Sigmoid colon (tissue), 7 donors: ENCODE results near the gene COL4A2. TPM values are rescaled to one million over a fixed set of nuclear protein-coding genes. Genes with fewer than 3 reads are reported as not detected.
A peak's percentile ranks its signal among the peaks of the same experiment; 100 is the strongest.

Source experiments
- DNase-seq: peaks from one replicate; pipeline ENCODE4 v3.0.0-alpha.2; 2019
- H3K27ac ChIP-seq, 4 donors: fragments of 200-600 bp; sonication (generic); one replicate each; pipeline ENCODE4 v1.5.1; 2016 to 2019; ENCODE audit warnings: mild to moderate bottlenecking in 1 of 4
- H3K27me3 ChIP-seq, 3 donors: fragments of 200-600 bp; sonication (generic); one replicate each; pipeline ENCODE4 v1.5.1; 2019; ENCODE audit warnings: mild to moderate bottlenecking in 1 of 3
- H3K36me3 ChIP-seq, 4 donors: fragments of 200-600 bp; sonication (generic); one replicate each; pipeline ENCODE4 v1.5.1; 2016 to 2019
- H3K4me1 ChIP-seq, 4 donors: fragments of 200-600 bp; sonication (generic); one replicate each; pipeline ENCODE4 v1.5.1; 2017 to 2019
- H3K4me3 ChIP-seq, 4 donors: fragments of 200-600 bp; sonication (generic); one replicate each; pipeline ENCODE4 v1.5.1; 2017 to 2019; ENCODE audit warnings: mild to moderate bottlenecking in 2 of 4, moderate library complexity in 1 of 4
- H3K9me3 ChIP-seq, 4 donors: fragments of 200-600 bp in 3 of 4; sonication (generic) in 3 of 4; one replicate each; pipeline versions ENCODE4 v1.5.1 to v1.6.1; 2013 to 2019
- EP300 ChIP-seq, 4 donors: sonication (generic); formaldehyde crosslinking; IDR thresholded peaks; one replicate each; pipeline ENCODE4 v1.6.1; 2017; ENCODE audit warnings: antibody characterized with exemption in 4 of 4
- POLR2A ChIP-seq, 2 donors: fragments of 450-650 bp; IDR thresholded peaks; one replicate each; pipeline ENCODE4 v1.6.1; 2016; ENCODE audit warnings: antibody characterized with exemption in 2 of 2, mild to moderate bottlenecking in 2 of 2, moderate library complexity in 2 of 2
- POLR2AphosphoS5 ChIP-seq, 4 donors: sonication (generic); formaldehyde crosslinking; IDR thresholded peaks; one replicate each; pipeline ENCODE4 v1.6.1; 2017; ENCODE audit warnings: antibody characterized with exemption in 4 of 4
- WGBS, 2 donors: extraction: QIAGEN DNeasy Blood & Tissue Kit; methylation state at CpG; one replicate each; pipeline ENCODE4 v1.1.7; 2013; 5-methylcytosine and 5-hydroxymethylcytosine counted together
- intact Hi-C: fragments of 100-400 bp; cut with DNase I; formaldehyde crosslinking; loops from one replicate; pipeline ENCODE4 v1.15.1; 2023
- polyA plus RNA-seq, 3 donors: library from polyadenylated mRNA; stranded (reverse); fragments of 200-250 nt; gene quantifications; one replicate each; pipeline ENCODE4 v1.2.3, GENCODE V29; 2013
- total RNA-seq, 4 donors: library from RNA; depleted of rRNA; stranded (reverse); fragments of >200 nt; gene quantifications; one replicate each; pipeline ENCODE4 v1.1.0, GENCODE V29; 2016
- TF ChIP-seq, protein P1 (sequence below), 4 experiments: fragments of 450-650 bp in 3 of 4; fragments of 200-600 bp in 1 of 4; IDR thresholded peaks; one replicate each; pipeline ENCODE4 v1.5.1; 2016 to 2019; ENCODE audit warnings: antibody characterized with exemption in 4 of 4, mild to moderate bottlenecking in 3 of 4, moderate library complexity in 2 of 4
- donor health status: healthy with polysubstance abuse.
- donor health status: Bipolar disorder and iron deficiency.
- donor health status: healthy.

COL4A2 gene
- total and polyA plus RNA-seq, 7 donors = 24.0 to 1,039 (median 306) TPM

- intact Hi-C loops = loop anchor here (5.0 kb wide), 1 partner anchor 53 kb away; no protein-coding TSS in a partner anchor
- TF ChIP-seq POLR2AphosphoS5 (IDR thresholded peaks at IDR 0.05) (peak; percentile 27 to 76 (median 72)), POLR2A (IDR thresholded peaks at IDR 0.05) (no peak), EP300 (IDR thresholded peaks at IDR 0.05) (peak in 3 of 4 donors; percentile 43 to 79 (median 76))
- peaks cover 0 to 8% (median 0%) of the 10 kb centered on the region in 4 donors for H3K36me3 ChIP-seq
- H3K27me3 ChIP-seq = no peaks in the 10 kb centered on the region
- WGBS, 2 donors = 80 to 94% methylated on average over 10 of the region's 10 CpGs
- H3K27ac ChIP-seq = peak overlapping the region; percentile 71 to 100 (median 90)
- H3K4me3 ChIP-seq = no peak overlapping the region
- H3K9me3 ChIP-seq = no peaks in the 10 kb centered on the region
- peaks cover 0 to 91% (median 75%) of the 10 kb centered on the region in 4 donors for H3K4me1 ChIP-seq
- DNase-seq = peak; percentile 82
Measured at GRCh38 chr13:110290153-110290552, 16.9 kb upstream of the COL4A2 start.

DNA sequence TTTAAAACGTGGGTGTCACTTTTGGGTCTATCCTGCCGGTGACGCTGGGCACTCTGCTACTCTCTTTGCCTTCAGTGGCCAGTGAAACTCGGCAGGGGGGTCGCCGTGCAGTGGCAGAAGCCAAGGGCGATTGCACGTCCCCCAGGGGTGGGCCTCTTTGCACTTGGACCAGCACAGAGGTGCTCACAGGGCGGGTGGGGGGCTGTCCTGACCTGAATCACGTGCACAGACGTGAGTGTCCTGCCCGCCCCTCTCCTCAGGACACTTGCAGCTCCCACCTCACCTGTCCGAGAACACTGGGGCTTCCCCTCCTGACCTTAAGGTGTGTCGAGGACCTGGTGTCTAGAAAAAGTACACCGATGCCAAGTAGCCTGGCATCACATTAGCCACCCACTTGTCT lies 16.3 kb upstream of the COL4A2 start:
- H3K9me3 ChIP-seq = no peaks in the 10 kb centered on the region
- no peaks in the 10 kb centered on the region for H3K27me3 ChIP-seq
- H3K4me1 ChIP-seq = peaks cover 0 to 90% (median 74%) of the 10 kb centered on the region in 4 donors
- H3K36me3 ChIP-seq = peaks cover 0 to 8% (median 0%) of the 10 kb centered on the region in 4 donors
- peak; percentile 65 for DNase-seq
- H3K4me3 ChIP-seq = no peak overlapping the region
- 81 to 85% methylated on average over 15 of the region's 15 CpGs for WGBS, 2 donors
- TF ChIP-seq, protein P1, sequence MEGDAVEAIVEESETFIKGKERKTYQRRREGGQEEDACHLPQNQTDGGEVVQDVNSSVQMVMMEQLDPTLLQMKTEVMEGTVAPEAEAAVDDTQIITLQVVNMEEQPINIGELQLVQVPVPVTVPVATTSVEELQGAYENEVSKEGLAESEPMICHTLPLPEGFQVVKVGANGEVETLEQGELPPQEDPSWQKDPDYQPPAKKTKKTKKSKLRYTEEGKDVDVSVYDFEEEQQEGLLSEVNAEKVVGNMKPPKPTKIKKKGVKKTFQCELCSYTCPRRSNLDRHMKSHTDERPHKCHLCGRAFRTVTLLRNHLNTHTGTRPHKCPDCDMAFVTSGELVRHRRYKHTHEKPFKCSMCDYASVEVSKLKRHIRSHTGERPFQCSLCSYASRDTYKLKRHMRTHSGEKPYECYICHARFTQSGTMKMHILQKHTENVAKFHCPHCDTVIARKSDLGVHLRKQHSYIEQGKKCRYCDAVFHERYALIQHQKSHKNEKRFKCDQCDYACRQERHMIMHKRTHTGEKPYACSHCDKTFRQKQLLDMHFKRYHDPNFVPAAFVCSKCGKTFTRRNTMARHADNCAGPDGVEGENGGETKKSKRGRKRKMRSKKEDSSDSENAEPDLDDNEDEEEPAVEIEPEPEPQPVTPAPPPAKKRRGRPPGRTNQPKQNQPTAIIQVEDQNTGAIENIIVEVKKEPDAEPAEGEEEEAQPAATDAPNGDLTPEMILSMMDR (IDR thresholded peaks at IDR 0.05) = no peak
- TF ChIP-seq EP300 (IDR thresholded peaks at IDR 0.05) = no peak
- no peak for TF ChIP-seq POLR2A (IDR thresholded peaks at IDR 0.05)
- TF ChIP-seq POLR2AphosphoS5 (IDR thresholded peaks at IDR 0.05) = no peak
- peak overlapping the region; percentile 71 to 100 (median 90) for H3K27ac ChIP-seq
- intact Hi-C loops = loop anchor here (5.0 kb wide), 1 partner anchor 54 kb away; no protein-coding TSS in a partner anchor

- Histone ChIP-seq H3K27me3 (no peaks in the 10 kb centered on the region), H3K36me3 (peaks cover 0 to 8% (median 0%) of the 10 kb centered on the region in 4 donors), H3K9me3 (no peaks in the 10 kb centered on the region), H3K4me3 (no peak overlapping the region), H3K4me1 (peaks cover 0 to 90% (median 74%) of the 10 kb centered on the region in 4 donors), H3K27ac (peak overlapping the region; percentile 71 to 100 (median 90))
- no peak for TF ChIP-seq POLR2AphosphoS5 (IDR thresholded peaks at IDR 0.05)
- TF ChIP-seq, protein P1 (IDR thresholded peaks at IDR 0.05) = no peak
- no peak for TF ChIP-seq EP300 (IDR thresholded peaks at IDR 0.05)
- TF ChIP-seq POLR2A (IDR thresholded peaks at IDR 0.05) = no peak
- DNase-seq = peak; percentile 34
- intact Hi-C loops = loop anchor here (5.0 kb wide), 1 partner anchor 54 kb away; no protein-coding TSS in a partner anchor
- 92 to 95% methylated on average over 9 of the region's 9 CpGs for WGBS, 2 donors
Measured at GRCh38 chr13:110291286-110291685, 15.8 kb upstream of the COL4A2 start.

DNA sequence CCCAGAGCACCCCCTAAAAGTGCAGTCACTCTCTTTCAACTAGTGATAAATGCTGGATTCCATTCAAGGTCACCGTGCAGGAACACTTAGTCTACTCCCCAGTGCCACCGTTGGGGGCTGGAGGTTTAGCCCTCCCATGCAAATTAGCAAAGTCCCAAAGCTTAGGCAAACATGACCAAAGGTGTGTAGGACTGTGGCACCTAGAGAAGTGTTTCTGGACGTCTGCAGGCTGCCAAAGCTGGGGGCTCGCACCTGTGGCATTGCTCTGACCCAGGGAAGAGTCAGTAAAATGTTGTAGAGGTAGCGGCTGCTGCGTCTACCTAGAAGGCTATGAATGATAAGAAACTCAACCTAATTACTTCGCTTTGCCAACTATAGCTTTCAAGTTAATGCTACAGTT lies 14.0 kb upstream of the COL4A2 start:
- peak overlapping the region; percentile 18 to 100 (median 80) for H3K27ac ChIP-seq
- H3K27me3 ChIP-seq = no peaks in the 10 kb centered on the region
- intact Hi-C loops = loop anchor here (5.0 kb wide), 1 partner anchor 56 kb away; no protein-coding TSS in a partner anchor
- H3K4me3 ChIP-seq = no peak overlapping the region
- no peak for TF ChIP-seq EP300 (IDR thresholded peaks at IDR 0.05)
- TF ChIP-seq, protein P1 (IDR thresholded peaks at IDR 0.05) = no peak
- TF ChIP-seq POLR2AphosphoS5 (IDR thresholded peaks at IDR 0.05) = no peak
- no peak for TF ChIP-seq POLR2A (IDR thresholded peaks at IDR 0.05)
- peak; percentile 46 for DNase-seq
- H3K4me1 ChIP-seq = peaks cover 0 to 90% (median 75%) of the 10 kb centered on the region in 4 donors
- H3K36me3 ChIP-seq = peaks cover 0 to 8% (median 0%) of the 10 kb centered on the region in 4 donors
- 86 to 88% methylated on average over 7 of the region's 7 CpGs for WGBS, 2 donors
- H3K9me3 ChIP-seq = no peaks in the 10 kb centered on the region

- intact Hi-C loops = loop anchor here (5.0 kb wide), 1 partner anchor 56 kb away; no protein-coding TSS in a partner anchor
- H3K27ac ChIP-seq = peak overlapping the region; percentile 18 to 100 (median 80)
Measured at GRCh38 chr13:110293649-110294048, 13.4 kb upstream of the COL4A2 start.

More at GRCh38 chr13:110293649-110294048, 13.4 kb upstream of the COL4A2 start:
- Histone ChIP-seq H3K4me1 (peaks cover 0 to 96% (median 81%) of the 10 kb centered on the region in 4 donors), H3K4me3 (no peak overlapping the region), H3K36me3 (peaks cover 0 to 8% (median 0%) of the 10 kb centered on the region in 4 donors), H3K27me3 (no peaks in the 10 kb centered on the region), H3K9me3 (no peaks in the 10 kb centered on the region)
- TF ChIP-seq POLR2A (IDR thresholded peaks at IDR 0.05) (no peak), EP300 (IDR thresholded peaks at IDR 0.05) (no peak), POLR2AphosphoS5 (IDR thresholded peaks at IDR 0.05) (no peak)
- TF ChIP-seq, protein P1 (IDR thresholded peaks at IDR 0.05) = no peak
- WGBS, 2 donors = 77 to 88% methylated on average over 3 of the region's 3 CpGs
- DNase-seq = peak; percentile 33
